ENCODE measurements around the gene KCNA10. TPM values are rescaled to one million over a fixed set of nuclear protein-coding genes. Genes with fewer than 3 reads are reported as not detected.

Gene KCNA10
- total RNA-seq, 1 experiment from 2014 or later = not detected

- no peak overlapping the region for H2BK120ac ChIP-seq (ENCODE audit: low read depth, low read length, poor library complexity, severe bottlenecking)
- Mint-ChIP-seq H3K36me3 (ENCODE audit: insufficient read depth in 1 of 3, low read depth in 3 of 3) (no peaks in the 10 kb centered on the region; a peak in 1 of 7 replicates), H3K9me3 (0 out of 5 replicates have a peak, but pooled peaks cover 0 to 2% of the 10 kb centered on the region in 2 experiments), H3K27ac (no peak overlapping the region), H3K4me1 (no peaks in the 10 kb centered on the region), H3K4me3 (no peak overlapping the region), H3K27me3 (ENCODE audit: low read depth) (peaks cover 62% of the 10 kb centered on the region)
- TF ChIP-seq, protein P1, sequence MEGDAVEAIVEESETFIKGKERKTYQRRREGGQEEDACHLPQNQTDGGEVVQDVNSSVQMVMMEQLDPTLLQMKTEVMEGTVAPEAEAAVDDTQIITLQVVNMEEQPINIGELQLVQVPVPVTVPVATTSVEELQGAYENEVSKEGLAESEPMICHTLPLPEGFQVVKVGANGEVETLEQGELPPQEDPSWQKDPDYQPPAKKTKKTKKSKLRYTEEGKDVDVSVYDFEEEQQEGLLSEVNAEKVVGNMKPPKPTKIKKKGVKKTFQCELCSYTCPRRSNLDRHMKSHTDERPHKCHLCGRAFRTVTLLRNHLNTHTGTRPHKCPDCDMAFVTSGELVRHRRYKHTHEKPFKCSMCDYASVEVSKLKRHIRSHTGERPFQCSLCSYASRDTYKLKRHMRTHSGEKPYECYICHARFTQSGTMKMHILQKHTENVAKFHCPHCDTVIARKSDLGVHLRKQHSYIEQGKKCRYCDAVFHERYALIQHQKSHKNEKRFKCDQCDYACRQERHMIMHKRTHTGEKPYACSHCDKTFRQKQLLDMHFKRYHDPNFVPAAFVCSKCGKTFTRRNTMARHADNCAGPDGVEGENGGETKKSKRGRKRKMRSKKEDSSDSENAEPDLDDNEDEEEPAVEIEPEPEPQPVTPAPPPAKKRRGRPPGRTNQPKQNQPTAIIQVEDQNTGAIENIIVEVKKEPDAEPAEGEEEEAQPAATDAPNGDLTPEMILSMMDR (conservative IDR thresholded peaks at IDR 0.05) = no peak
- no peaks in the 10 kb centered on the region for H3K9me3 ChIP-seq (ENCODE audit: control insufficient read depth, low read depth, low read length)
- H3K79me2 ChIP-seq (ENCODE audit: insufficient read depth, low read length) = no peaks in the 10 kb centered on the region
- no peak overlapping the region for H2BK15ac ChIP-seq (ENCODE audit: low read depth, low read length)
- H3K4ac ChIP-seq (ENCODE audit: low read depth, low read length) = no peak overlapping the region
- H3K27me3 ChIP-seq (ENCODE audit: insufficient read depth, low read length) = no peaks in the 10 kb centered on the region
- H3K4me1 ChIP-seq (ENCODE audit: insufficient read depth, low read length) = no peaks in the 10 kb centered on the region
- H3K18ac ChIP-seq (ENCODE audit: insufficient read length, low read depth, low read length) = no peak overlapping the region
- no peak overlapping the region for H2AK5ac ChIP-seq (ENCODE audit: insufficient read length, low read length)
- DNase-seq = no peak
- no peak overlapping the region for H3K14ac ChIP-seq (ENCODE audit: insufficient read depth, low read length)
- no peak overlapping the region for H3T11ph ChIP-seq (ENCODE audit: low read length)
- H4K20me1 ChIP-seq (ENCODE audit: control insufficient read depth, insufficient read depth, insufficient read length) = no peaks in the 10 kb centered on the region
- H3K56ac ChIP-seq (ENCODE audit: insufficient read length, low read depth, low read length) = no peak overlapping the region
- no CpG with 5 or more reads among the region's 1 CpG for WGBS (ENCODE audit: extremely low coverage, insufficient read length, low lambda C conversion rate)
- H4K5ac ChIP-seq (ENCODE audit: insufficient read length, low read depth, low read length) = no peak overlapping the region
- H3K27ac ChIP-seq (ENCODE audit: insufficient read length, low read depth, low read length) = no peak overlapping the region
- H3K9ac ChIP-seq (ENCODE audit: extremely low read depth, insufficient read length, low read length) = no peak overlapping the region
- no peak overlapping the region for H2BK5ac ChIP-seq (ENCODE audit: insufficient read length, low read length)
- H3K23me2 ChIP-seq (ENCODE audit: insufficient read length, low read depth, low read length, poor library complexity, severe bottlenecking) = no peaks in the 10 kb centered on the region
- no peak overlapping the region for H3K23ac ChIP-seq (ENCODE audit: insufficient read length, low read depth, low read length)
- no peak overlapping the region for H2AFZ ChIP-seq (ENCODE audit: low read length)
- no peak overlapping the region for H4K91ac ChIP-seq (ENCODE audit: insufficient read length, low read depth, low read length)
- H4K8ac ChIP-seq (replicated peaks; ENCODE audit: insufficient read length, low read depth, low read length) = no peak overlapping the region
- no peak overlapping the region for H2BK12ac ChIP-seq (ENCODE audit: insufficient read length, low read depth, low read length)
- H3K79me1 ChIP-seq (ENCODE audit: insufficient read depth, low read depth, low read length, poor library complexity, severe bottlenecking) = no peaks in the 10 kb centered on the region
- no peak overlapping the region for H3K4me2 ChIP-seq (ENCODE audit: insufficient read depth, insufficient read length, low read length)
- H2BK20ac ChIP-seq (ENCODE audit: low read depth, low read length, poor library complexity, severe bottlenecking) = no peak overlapping the region
Measured at GRCh38 chr1:110541906-110542395, 23.0 kb upstream of the KCNA10 start.

Data from H9 (cell line).